Skeletal muscle tissue (tissue), 4 donors: ENCODE results near the gene LASP1. TPM values are rescaled to one million over a fixed set of nuclear protein-coding genes. Genes with fewer than 3 reads are reported as not detected.
"Not testable (repeated sequence)": the region's sequence is repeated elsewhere in the genome, so short reads cannot be mapped to it uniquely, and the experiment has no call there.

Experiments
- H3K27ac ChIP-seq: one replicate; pipeline ENCODE4 v1.7.0; 2013; ENCODE audit warnings: mild to moderate bottlenecking, low read depth, low read length, inconsistent platforms
- H3K27me3 ChIP-seq, 3 donors: one replicate each; pipeline ENCODE4 v1.7.0; 2013; ENCODE audit warnings: low read length in 3 of 3; ENCODE audit not compliant: control insufficient read depth in 3 of 3, insufficient read depth in 3 of 3
- H3K36me3 ChIP-seq, 3 donors: one replicate each; pipeline ENCODE4 v1.7.0; 2013; ENCODE audit warnings: low read length in 3 of 3; ENCODE audit not compliant: control insufficient read depth in 3 of 3, insufficient read depth in 3 of 3
- H3K4me1 ChIP-seq, 3 donors: one replicate each; pipeline ENCODE4 v1.7.0; 2013; ENCODE audit warnings: low read length in 3 of 3, mild to moderate bottlenecking in 3 of 3; ENCODE audit not compliant: control insufficient read depth in 3 of 3, insufficient read depth in 3 of 3
- H3K4me3 ChIP-seq, 3 donors: one replicate each; pipeline ENCODE4 v1.7.0; 2013; ENCODE audit warnings: low read length in 3 of 3
- H3K9ac ChIP-seq, 3 donors: one replicate each; pipeline ENCODE4 v1.7.0; 2013; ENCODE audit warnings: low read length in 3 of 3, mild to moderate bottlenecking in 3 of 3, moderate library complexity in 2 of 3, low read depth in 1 of 3
- H3K9me3 ChIP-seq, 3 donors: one replicate each; pipeline ENCODE4 v1.7.0; 2013; ENCODE audit warnings: low read length in 3 of 3; ENCODE audit not compliant: control insufficient read depth in 3 of 3
- total RNA-seq: library from RNA; depleted of rRNA; stranded (reverse); fragments of >200 nt; gene quantifications from one replicate; pipeline ENCODE4 v1.2.3, GENCODE V29; 2014
- donor health status: Osteomylitis.

Gene LASP1
- total RNA-seq, 1 donor from 2014 or later, result 37.1 TPM

GRCh38 chr17:38922538-38923297 lies 52.9 kb downstream of the LASP1 start:
- H3K9me3 ChIP-seq, result no peaks in the 10 kb centered on the region
- H3K27me3 ChIP-seq, result no peaks in the 10 kb centered on the region
- H3K4me1 ChIP-seq, result peaks cover 26 to 38% (median 33%) of the 10 kb centered on the region in 3 donors
- peak overlapping the region; percentile 47 for H3K27ac ChIP-seq
- peak overlapping the region in 1 of 3 donors; percentile 45 for H3K9ac ChIP-seq
- no peak overlapping the region for H3K4me3 ChIP-seq
- H3K36me3 ChIP-seq, result peaks cover 11 to 17% (median 15%) of the 10 kb centered on the region in 3 donors

DNA sequence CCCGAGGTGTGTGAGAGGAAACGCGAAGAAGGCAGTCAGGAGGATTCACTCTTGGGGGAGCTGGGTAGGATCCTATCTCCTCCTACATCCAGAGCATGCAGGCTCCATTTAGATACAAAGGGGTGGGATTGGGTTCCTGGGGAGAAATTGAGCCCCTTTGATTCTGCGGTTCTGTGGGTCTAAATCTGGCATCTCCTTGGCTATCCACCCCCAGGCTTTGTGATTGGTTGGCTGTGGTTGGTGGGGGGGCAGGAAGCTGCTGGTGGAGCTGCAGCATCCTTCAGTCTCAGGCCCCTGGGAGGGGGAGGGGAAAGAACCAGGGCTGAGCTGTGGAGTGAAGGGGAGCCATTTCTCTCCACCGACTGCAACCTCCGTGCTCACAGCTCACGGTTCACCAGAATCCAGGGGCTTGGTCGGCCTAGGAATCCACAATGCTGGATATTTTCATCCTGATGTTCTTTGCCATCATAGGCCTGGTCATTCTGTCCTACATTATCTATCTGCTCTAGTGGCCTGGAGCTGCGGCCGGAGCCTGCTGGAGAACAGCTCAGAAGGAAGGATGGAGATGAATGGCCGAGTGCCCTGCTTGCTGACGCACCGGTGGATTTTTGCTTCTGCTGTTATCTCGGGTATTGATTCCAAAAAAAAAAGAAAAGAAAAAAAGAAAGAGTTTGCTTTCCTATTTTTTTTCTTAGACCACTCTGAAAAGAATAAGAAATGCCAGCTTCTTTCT lies 55.6 kb downstream of the LASP1 start, which contains the start of gene LASP1NB:
LASP1NB (plus strand) TSS at position 352 of the 733 bp plus-strand sequence.
- Histone ChIP-seq H3K4me3 (no peak within 1 kb of the TSS), H3K9ac (no peak within 1 kb of the TSS)

GRCh38 chr17:38926293-38927070 lies 56.6 kb downstream of the LASP1 start:
- H3K9me3 ChIP-seq, result no peaks in the 10 kb centered on the region
- H3K4me3 ChIP-seq, result no peak overlapping the region
- no peak overlapping the region for H3K9ac ChIP-seq
- H3K27ac ChIP-seq, result no peak overlapping the region
- H3K4me1 ChIP-seq, result peaks cover 17% of the 10 kb centered on the region in 3 donors
- H3K36me3 ChIP-seq, result no peaks in the 10 kb centered on the region
- no peaks in the 10 kb centered on the region for H3K27me3 ChIP-seq

More for the DNA sequence above, 55.6 kb downstream of the LASP1 start, which contains the start of gene LASP1NB:
- H3K36me3 ChIP-seq, result no peaks in the 10 kb centered on the region
- H3K9me3 ChIP-seq, result no peaks in the 10 kb centered on the region
- H3K27me3 ChIP-seq, result no peaks in the 10 kb centered on the region
- H3K4me1 ChIP-seq, result peaks cover 19 to 25% (median 20%) of the 10 kb centered on the region in 3 donors
- H3K27ac ChIP-seq, result no peak within 1 kb of the TSS

DNA sequence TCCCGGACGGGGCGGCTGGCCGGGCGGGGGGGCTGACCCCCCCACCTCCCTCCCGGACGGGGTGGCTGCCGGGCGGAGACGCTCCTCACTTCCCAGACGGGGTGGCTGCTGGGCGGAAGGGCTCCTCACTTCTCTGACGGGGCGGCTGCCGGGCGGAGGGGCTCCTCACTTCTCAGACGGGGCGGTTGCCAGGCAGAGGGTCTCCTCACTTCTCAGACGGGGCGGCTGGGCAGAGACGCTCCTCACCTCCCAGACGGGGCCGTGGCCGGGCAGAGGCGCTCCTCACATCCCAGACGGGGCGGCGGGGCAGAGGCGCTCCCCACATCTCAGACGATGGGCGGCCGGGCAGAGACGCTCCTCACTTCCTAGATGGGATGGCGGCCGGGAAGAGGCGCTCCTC lies 60.9 kb downstream of the LASP1 start:
- H3K4me1 ChIP-seq, H3K9me3 ChIP-seq, H3K27me3 ChIP-seq, H3K27ac ChIP-seq, H3K9ac ChIP-seq, H3K36me3 ChIP-seq, H3K4me3 ChIP-seq: not testable (repeated sequence)

GRCh38 chr17:38933962-38934361 lies 64.1 kb downstream of the LASP1 start:
- not testable (repeated sequence) for H3K9me3 ChIP-seq, H3K27ac ChIP-seq, H3K27me3 ChIP-seq, H3K4me3 ChIP-seq, H3K9ac ChIP-seq, H3K36me3 ChIP-seq, H3K4me1 ChIP-seq

- H3K36me3 ChIP-seq, result no peaks in the 10 kb centered on the region
- no peak overlapping the region for H3K27ac ChIP-seq
- H3K9ac ChIP-seq, result no peak overlapping the region
- H3K27me3 ChIP-seq, result no peaks in the 10 kb centered on the region
- H3K4me3 ChIP-seq, result no peak overlapping the region
- no peaks in the 10 kb centered on the region for H3K4me1 ChIP-seq
- H3K9me3 ChIP-seq, result no peaks in the 10 kb centered on the region
Observed at GRCh38 chr17:38939987-38940386, 70.1 kb downstream of the LASP1 start.

- no peaks in the 10 kb centered on the region for H3K36me3 ChIP-seq
- H3K4me3 ChIP-seq, result no peak overlapping the region
- H3K27me3 ChIP-seq, result no peaks in the 10 kb centered on the region
- H3K9ac ChIP-seq, result no peak overlapping the region
- no peaks in the 10 kb centered on the region for H3K9me3 ChIP-seq
- H3K27ac ChIP-seq, result no peak overlapping the region
- H3K4me1 ChIP-seq, result no peaks in the 10 kb centered on the region
Observed at GRCh38 chr17:38940404-38940803, 70.5 kb downstream of the LASP1 start.

DNA sequence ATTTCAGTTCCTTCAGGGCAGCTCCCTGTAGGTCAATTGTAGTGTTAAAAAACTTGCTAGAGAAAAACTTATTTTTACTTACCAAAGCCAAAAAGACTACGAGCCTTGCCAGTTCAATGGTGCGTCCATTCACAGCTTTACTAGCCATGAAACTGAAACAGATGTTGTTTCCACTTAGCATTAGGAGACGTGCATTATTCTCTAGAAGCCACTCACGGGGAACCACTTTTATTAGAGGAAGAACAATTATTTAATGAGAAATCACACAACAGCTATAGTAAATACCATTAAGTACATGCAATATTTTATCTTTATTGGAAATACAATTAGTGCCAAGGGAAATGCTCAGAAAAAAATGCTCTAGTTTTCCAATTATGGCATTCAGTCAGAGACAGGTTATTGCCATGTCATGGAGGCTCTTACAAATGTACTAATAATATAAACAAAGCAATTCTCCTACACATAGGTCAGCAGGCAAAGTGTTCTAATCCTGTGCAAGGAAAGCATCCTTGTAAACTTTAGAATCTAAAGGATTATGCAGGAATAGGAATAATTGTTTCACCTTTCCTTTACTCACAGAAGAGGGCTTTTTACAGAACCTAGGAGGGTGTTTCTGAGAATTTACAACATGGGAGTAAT lies 73.0 kb downstream of the LASP1 start:
- no peaks in the 10 kb centered on the region for H3K4me1 ChIP-seq
- H3K27ac ChIP-seq, result no peak overlapping the region
- no peak overlapping the region for H3K9ac ChIP-seq
- H3K27me3 ChIP-seq, result no peaks in the 10 kb centered on the region
- no peaks in the 10 kb centered on the region for H3K9me3 ChIP-seq
- H3K4me3 ChIP-seq, result no peak overlapping the region
- no peaks in the 10 kb centered on the region for H3K36me3 ChIP-seq

GRCh38 chr17:38943607-38944006 lies 73.7 kb downstream of the LASP1 start:
- Histone ChIP-seq H3K9me3 (no peaks in the 10 kb centered on the region), H3K9ac (no peak overlapping the region), H3K27me3 (no peaks in the 10 kb centered on the region), H3K36me3 (no peaks in the 10 kb centered on the region), H3K27ac (no peak overlapping the region), H3K4me1 (no peaks in the 10 kb centered on the region), H3K4me3 (no peak overlapping the region)
